Coronary artery (tissue), 2 donors: Measurements from ENCODE around the gene PCDH9.
"Not testable (repeated sequence)": the region's sequence is repeated elsewhere in the genome, so short reads cannot be mapped to it uniquely, and the experiment has no call there.

Experiments used
- DNase-seq: peaks from one replicate; pipeline ENCODE4 v3.0.0-alpha.2; 2017; ENCODE audit warnings: low spot score
- H3K27ac ChIP-seq, 2 donors: fragments of 200-600 bp; sonication (generic); one replicate each; pipeline ENCODE4 v1.5.1; 2016 to 2019
- H3K4me3 ChIP-seq: fragments of 200-600 bp; sonication (generic); 2 replicates; pipeline ENCODE4 v1.5.1; 2016; ENCODE audit warnings: mild to moderate bottlenecking, moderate library complexity
- CTCF ChIP-seq: fragments of 200-600 bp; sonication (generic); IDR thresholded peaks from one replicate; pipeline ENCODE4 v1.5.1; 2019; ENCODE audit warnings: antibody characterized with exemption

PCDH9 gene

GRCh38 chr13:66301482-66301881, 928.7 kb downstream of the PCDH9 start:
- TF ChIP-seq CTCF = no peak
- H3K27ac ChIP-seq = no peak overlapping the region
- no peak for DNase-seq
- H3K4me3 ChIP-seq = no peak overlapping the region

- Histone ChIP-seq H3K4me3 (no peak overlapping the region), H3K27ac (no peak overlapping the region)
- DNase-seq = no peak
- TF ChIP-seq CTCF = no peak
These were observed 929.1 kb downstream of the PCDH9 start for GRCh38 chr13:66301006-66301405.

- no peak overlapping the region for H3K27ac ChIP-seq
- no peak overlapping the region for H3K4me3 ChIP-seq
- no peak for TF ChIP-seq CTCF
- no peak for DNase-seq
These were observed 933.3 kb downstream of the PCDH9 start for GRCh38 chr13:66296875-66297274.

GRCh38 chr13:66296328-66296727, 933.8 kb downstream of the PCDH9 start:
- DNase-seq = no peak
- H3K4me3 ChIP-seq = no peak overlapping the region
- H3K27ac ChIP-seq = no peak overlapping the region
- TF ChIP-seq CTCF = no peak

- DNase-seq, H3K4me3 ChIP-seq, H3K27ac ChIP-seq: not testable (repeated sequence)
These were observed 943.3 kb downstream of the PCDH9 start for GRCh38 chr13:66286806-66287205.

- H3K4me3 ChIP-seq = no peak overlapping the region
- no peak for DNase-seq
- no peak overlapping the region for H3K27ac ChIP-seq
- TF ChIP-seq CTCF = no peak
These were observed 954.7 kb downstream of the PCDH9 start for GRCh38 chr13:66275416-66275815.

GRCh38 chr13:66273011-66273410, 957.1 kb downstream of the PCDH9 start:
- no peak for TF ChIP-seq CTCF
- H3K27ac ChIP-seq = no peak overlapping the region
- DNase-seq = no peak
- no peak overlapping the region for H3K4me3 ChIP-seq

- Histone ChIP-seq H3K4me3 (no peak overlapping the region), H3K27ac (no peak overlapping the region)
- no peak for TF ChIP-seq CTCF
- DNase-seq = no peak
These were observed 963.4 kb downstream of the PCDH9 start for GRCh38 chr13:66266761-66267160.
